ENCODE results near the gene SNTB2. TPM values are rescaled to one million over a fixed set of nuclear protein-coding genes. Genes with fewer than 3 reads are reported as not detected.

Gene SNTB2
- total and polyA plus RNA-seq, 2 of the 13 experiments (the other 11 are each of a cell fraction or from before 2014, with no cell fraction given) = 11.5 to 19.2 TPM

DNA sequence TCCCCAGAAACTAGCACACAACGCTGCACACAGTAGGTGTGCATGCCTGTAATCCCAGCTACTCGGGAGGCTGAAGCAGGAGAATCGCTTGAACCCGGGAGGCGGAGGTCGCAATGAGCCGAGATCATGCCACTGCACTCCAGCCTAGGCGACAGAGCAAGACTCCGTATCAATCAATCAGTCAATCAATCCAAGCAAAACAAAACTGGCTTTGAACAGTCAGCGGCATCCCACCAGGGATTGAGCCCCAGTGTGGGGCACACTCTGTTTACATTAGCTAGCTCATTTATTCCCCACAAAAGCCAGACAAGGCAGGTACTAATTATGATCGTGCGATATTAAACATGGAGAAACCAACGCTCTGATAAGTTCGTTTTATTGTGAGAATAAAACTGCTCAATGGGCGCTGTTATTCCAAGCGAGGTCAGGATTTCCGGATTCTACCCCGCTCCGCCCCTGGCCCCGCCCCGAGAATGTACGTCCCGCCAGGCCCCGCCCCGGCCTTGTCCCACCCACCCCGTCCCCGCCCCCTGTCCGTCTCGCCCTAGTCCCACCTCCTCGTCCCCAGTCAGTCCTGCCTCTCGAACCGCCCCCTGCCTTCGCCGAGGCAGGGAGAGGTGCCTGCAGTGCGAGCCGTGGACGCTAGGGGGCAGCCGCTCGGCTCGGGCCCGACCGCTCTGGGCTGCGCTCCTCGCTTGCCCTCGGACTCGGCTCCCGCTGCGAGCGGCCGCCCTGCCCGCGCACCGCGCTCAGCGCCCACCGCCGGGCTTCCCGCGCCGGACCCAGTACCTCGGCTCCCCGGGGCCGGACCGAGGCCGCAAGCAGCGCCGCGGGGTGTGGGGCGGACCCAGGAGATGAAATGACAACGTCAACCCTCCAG, 123.9 kb downstream of the SNTB2 start, which contains the start of gene VPS4A (continued):
- TF ChIP-seq ZNF816 (CRISPR knock-in tag; IDR thresholded peaks at IDR 0.05; ENCODE audit: borderline replicate concordance) (peak; percentile 41; the same call in 1 of the 2 replicates), ZNF143 (CRISPR knock-in tag; IDR thresholded peaks at IDR 0.05) (no peak), PHF5A (CRISPR knock-in tag; IDR thresholded peaks at IDR 0.05; ENCODE audit: low read depth, unreplicated experiment) (peak; percentile 92), ZNF567 (CRISPR knock-in tag; IDR thresholded peaks at IDR 0.05; ENCODE audit: borderline replicate concordance) (0 out of 2 replicates have a peak, but pooled peaks have one; percentile 75), SP140L (CRISPR knock-in tag; IDR thresholded peaks at IDR 0.05; ENCODE audit: borderline replicate concordance) (peak; percentile 53; the same call in 1 of the 2 replicates), SMAD9 (CRISPR knock-in tag; IDR thresholded peaks at IDR 0.05) (no peak), CBX2 (IDR thresholded peaks at IDR 0.05; ENCODE audit: low read depth, low read length) (no peak), CBX2 (CRISPR knock-in tag; IDR thresholded peaks at IDR 0.05; ENCODE audit: low read depth) (peak; percentile 59; the same call in 1 of the 2 replicates), ZNF878 (CRISPR knock-in tag; IDR thresholded peaks at IDR 0.05) (no peak)
- TF ChIP-seq, protein P1, sequence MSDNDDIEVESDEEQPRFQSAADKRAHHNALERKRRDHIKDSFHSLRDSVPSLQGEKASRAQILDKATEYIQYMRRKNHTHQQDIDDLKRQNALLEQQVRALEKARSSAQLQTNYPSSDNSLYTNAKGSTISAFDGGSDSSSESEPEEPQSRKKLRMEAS (IDR thresholded peaks at IDR 0.05) = peak; percentile 77; the same call in 1 of the 2 replicates
- TF ChIP-seq, protein P2, sequence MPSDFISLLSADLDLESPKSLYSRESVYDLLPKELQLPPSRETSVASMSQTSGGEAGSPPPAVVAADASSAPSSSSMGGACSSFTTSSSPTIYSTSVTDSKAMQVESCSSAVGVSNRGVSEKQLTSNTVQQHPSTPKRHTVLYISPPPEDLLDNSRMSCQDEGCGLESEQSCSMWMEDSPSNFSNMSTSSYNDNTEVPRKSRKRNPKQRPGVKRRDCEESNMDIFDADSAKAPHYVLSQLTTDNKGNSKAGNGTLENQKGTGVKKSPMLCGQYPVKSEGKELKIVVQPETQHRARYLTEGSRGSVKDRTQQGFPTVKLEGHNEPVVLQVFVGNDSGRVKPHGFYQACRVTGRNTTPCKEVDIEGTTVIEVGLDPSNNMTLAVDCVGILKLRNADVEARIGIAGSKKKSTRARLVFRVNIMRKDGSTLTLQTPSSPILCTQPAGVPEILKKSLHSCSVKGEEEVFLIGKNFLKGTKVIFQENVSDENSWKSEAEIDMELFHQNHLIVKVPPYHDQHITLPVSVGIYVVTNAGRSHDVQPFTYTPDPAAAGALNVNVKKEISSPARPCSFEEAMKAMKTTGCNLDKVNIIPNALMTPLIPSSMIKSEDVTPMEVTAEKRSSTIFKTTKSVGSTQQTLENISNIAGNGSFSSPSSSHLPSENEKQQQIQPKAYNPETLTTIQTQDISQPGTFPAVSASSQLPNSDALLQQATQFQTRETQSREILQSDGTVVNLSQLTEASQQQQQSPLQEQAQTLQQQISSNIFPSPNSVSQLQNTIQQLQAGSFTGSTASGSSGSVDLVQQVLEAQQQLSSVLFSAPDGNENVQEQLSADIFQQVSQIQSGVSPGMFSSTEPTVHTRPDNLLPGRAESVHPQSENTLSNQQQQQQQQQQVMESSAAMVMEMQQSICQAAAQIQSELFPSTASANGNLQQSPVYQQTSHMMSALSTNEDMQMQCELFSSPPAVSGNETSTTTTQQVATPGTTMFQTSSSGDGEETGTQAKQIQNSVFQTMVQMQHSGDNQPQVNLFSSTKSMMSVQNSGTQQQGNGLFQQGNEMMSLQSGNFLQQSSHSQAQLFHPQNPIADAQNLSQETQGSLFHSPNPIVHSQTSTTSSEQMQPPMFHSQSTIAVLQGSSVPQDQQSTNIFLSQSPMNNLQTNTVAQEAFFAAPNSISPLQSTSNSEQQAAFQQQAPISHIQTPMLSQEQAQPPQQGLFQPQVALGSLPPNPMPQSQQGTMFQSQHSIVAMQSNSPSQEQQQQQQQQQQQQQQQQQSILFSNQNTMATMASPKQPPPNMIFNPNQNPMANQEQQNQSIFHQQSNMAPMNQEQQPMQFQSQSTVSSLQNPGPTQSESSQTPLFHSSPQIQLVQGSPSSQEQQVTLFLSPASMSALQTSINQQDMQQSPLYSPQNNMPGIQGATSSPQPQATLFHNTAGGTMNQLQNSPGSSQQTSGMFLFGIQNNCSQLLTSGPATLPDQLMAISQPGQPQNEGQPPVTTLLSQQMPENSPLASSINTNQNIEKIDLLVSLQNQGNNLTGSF (CRISPR knock-in tag; IDR thresholded peaks at IDR 0.05) = peak; percentile 84
- TF ChIP-seq, protein P3, sequence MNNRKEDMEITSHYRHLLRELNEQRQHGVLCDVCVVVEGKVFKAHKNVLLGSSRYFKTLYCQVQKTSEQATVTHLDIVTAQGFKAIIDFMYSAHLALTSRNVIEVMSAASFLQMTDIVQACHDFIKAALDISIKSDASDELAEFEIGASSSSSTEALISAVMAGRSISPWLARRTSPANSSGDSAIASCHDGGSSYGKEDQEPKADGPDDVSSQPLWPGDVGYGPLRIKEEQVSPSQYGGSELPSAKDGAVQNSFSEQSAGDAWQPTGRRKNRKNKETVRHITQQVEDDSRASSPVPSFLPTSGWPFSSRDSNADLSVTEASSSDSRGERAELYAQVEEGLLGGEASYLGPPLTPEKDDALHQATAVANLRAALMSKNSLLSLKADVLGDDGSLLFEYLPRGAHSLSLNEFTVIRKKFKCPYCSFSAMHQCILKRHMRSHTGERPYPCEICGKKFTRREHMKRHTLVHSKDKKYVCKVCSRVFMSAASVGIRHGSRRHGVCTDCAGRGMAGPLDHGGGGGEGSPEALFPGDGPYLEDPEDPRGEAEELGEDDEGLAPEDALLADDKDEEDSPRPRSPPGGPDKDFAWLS (CRISPR knock-in tag; IDR thresholded peaks at IDR 0.05; ENCODE audit: borderline replicate concordance) = no peak
- TF ChIP-seq, protein P4, sequence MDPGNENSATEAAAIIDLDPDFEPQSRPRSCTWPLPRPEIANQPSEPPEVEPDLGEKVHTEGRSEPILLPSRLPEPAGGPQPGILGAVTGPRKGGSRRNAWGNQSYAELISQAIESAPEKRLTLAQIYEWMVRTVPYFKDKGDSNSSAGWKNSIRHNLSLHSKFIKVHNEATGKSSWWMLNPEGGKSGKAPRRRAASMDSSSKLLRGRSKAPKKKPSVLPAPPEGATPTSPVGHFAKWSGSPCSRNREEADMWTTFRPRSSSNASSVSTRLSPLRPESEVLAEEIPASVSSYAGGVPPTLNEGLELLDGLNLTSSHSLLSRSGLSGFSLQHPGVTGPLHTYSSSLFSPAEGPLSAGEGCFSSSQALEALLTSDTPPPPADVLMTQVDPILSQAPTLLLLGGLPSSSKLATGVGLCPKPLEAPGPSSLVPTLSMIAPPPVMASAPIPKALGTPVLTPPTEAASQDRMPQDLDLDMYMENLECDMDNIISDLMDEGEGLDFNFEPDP (CRISPR knock-in tag; conservative IDR thresholded peaks at IDR 0.05) = 0 out of 2 replicates have a peak, but pooled peaks have one; percentile 76
- TF ChIP-seq, protein P5, sequence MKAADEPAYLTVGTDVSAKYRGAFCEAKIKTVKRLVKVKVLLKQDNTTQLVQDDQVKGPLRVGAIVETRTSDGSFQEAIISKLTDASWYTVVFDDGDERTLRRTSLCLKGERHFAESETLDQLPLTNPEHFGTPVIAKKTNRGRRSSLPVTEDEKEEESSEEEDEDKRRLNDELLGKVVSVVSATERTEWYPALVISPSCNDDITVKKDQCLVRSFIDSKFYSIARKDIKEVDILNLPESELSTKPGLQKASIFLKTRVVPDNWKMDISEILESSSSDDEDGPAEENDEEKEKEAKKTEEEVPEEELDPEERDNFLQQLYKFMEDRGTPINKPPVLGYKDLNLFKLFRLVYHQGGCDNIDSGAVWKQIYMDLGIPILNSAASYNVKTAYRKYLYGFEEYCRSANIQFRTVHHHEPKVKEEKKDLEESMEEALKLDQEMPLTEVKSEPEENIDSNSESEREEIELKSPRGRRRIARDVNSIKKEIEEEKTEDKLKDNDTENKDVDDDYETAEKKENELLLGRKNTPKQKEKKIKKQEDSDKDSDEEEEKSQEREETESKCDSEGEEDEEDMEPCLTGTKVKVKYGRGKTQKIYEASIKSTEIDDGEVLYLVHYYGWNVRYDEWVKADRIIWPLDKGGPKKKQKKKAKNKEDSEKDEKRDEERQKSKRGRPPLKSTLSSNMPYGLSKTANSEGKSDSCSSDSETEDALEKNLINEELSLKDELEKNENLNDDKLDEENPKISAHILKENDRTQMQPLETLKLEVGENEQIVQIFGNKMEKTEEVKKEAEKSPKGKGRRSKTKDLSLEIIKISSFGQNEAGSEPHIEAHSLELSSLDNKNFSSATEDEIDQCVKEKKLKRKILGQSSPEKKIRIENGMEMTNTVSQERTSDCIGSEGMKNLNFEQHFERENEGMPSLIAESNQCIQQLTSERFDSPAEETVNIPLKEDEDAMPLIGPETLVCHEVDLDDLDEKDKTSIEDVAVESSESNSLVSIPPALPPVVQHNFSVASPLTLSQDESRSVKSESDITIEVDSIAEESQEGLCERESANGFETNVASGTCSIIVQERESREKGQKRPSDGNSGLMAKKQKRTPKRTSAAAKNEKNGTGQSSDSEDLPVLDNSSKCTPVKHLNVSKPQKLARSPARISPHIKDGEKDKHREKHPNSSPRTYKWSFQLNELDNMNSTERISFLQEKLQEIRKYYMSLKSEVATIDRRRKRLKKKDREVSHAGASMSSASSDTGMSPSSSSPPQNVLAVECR (CRISPR knock-in tag; IDR thresholded peaks at IDR 0.05; ENCODE audit: borderline replicate concordance) = peak; percentile 80; the same call in 1 of the 2 replicates
